HUES64 (cell line): ENCODE results near the gene DLG2.

Source experiments
- H3K27ac ChIP-seq: 2 replicates; pipeline ENCODE4 v1.7.0; 2013; ENCODE audit warnings: low read depth, low read length, inconsistent platforms
- H3K27me3 ChIP-seq: 2 replicates; pipeline ENCODE4 v1.6.1; 2013; ENCODE audit warnings: mild to moderate bottlenecking, low read length; ENCODE audit not compliant: insufficient read depth
- H3K36me3 ChIP-seq: 2 replicates; pipeline ENCODE4 v1.6.1; 2013; ENCODE audit warnings: mild to moderate bottlenecking, low read length; ENCODE audit not compliant: insufficient read depth
- H3K4me1 ChIP-seq: 2 replicates; pipeline ENCODE4 v1.6.1; 2013; ENCODE audit warnings: mild to moderate bottlenecking, low read length, moderate library complexity; ENCODE audit not compliant: insufficient read depth
- H3K4me3 ChIP-seq: 2 replicates; pipeline ENCODE4 v1.5.1; 2013; ENCODE audit warnings: mild to moderate bottlenecking, low read length, moderate library complexity
- H3K9ac ChIP-seq: 2 replicates; pipeline ENCODE4 v1.6.1; 2013; ENCODE audit warnings: mild to moderate bottlenecking, low read depth, low read length
- H3K9me3 ChIP-seq: 2 replicates; pipeline ENCODE4 v1.6.1; 2013; ENCODE audit warnings: low read depth, low read length; ENCODE audit not compliant: insufficient read depth
- whole genome bisulfite sequencing: fragments of 150-250, 120-280 bp; methylation state at CpG from one replicate; pipeline ENCODE4 v1.1.7; 2013; ENCODE audit warnings: missing lambda C conversion rate; 5-methylcytosine and 5-hydroxymethylcytosine counted together

Gene DLG2

GRCh38 chr11:84524422-84525051 is 1102.6 kb downstream of the DLG2 start:
- Histone ChIP-seq H3K36me3 (no peaks in the 10 kb centered on the region), H3K9me3 (no peaks in the 10 kb centered on the region), H3K4me3 (no peak overlapping the region), H3K9ac (no peak overlapping the region), H3K27ac (no peak overlapping the region), H3K4me1 (no peaks in the 10 kb centered on the region), H3K27me3 (no peaks in the 10 kb centered on the region)
- 88% methylated on average over 2 of the region's 3 CpGs for WGBS

- no peaks in the 10 kb centered on the region for H3K4me1 ChIP-seq
- no peaks in the 10 kb centered on the region for H3K9me3 ChIP-seq
- H3K4me3 ChIP-seq, result no peak overlapping the region
- no peaks in the 10 kb centered on the region for H3K36me3 ChIP-seq
- no peaks in the 10 kb centered on the region for H3K27me3 ChIP-seq
- no peak overlapping the region for H3K27ac ChIP-seq
- no peak overlapping the region for H3K9ac ChIP-seq
These were observed 1104.8 kb downstream of the DLG2 start for GRCh38 chr11:84522331-84522730.

- Histone ChIP-seq H3K4me3 (no peak overlapping the region), H3K9me3 (no peaks in the 10 kb centered on the region), H3K9ac (no peak overlapping the region), H3K36me3 (no peaks in the 10 kb centered on the region), H3K27ac (no peak overlapping the region), H3K4me1 (no peaks in the 10 kb centered on the region; the same call in 1 of the 2 replicates), H3K27me3 (no peaks in the 10 kb centered on the region)
- 83% methylated on average over 2 of the region's 2 CpGs for WGBS
These were observed 1108.4 kb downstream of the DLG2 start for GRCh38 chr11:84518631-84519183.

GRCh38 chr11:84514436-84514835 is 1112.7 kb downstream of the DLG2 start:
- H3K27ac ChIP-seq, result no peak overlapping the region
- no peaks in the 10 kb centered on the region for H3K36me3 ChIP-seq
- H3K27me3 ChIP-seq, result no peaks in the 10 kb centered on the region
- H3K4me3 ChIP-seq, result no peak overlapping the region
- no peaks in the 10 kb centered on the region; the same call in 1 of the 2 replicates for H3K4me1 ChIP-seq
- no CpG with 5 or more reads among the region's 1 CpG for WGBS
- no peaks in the 10 kb centered on the region for H3K9me3 ChIP-seq
- H3K9ac ChIP-seq, result no peak overlapping the region

GRCh38 chr11:84503503-84503902 is 1123.6 kb downstream of the DLG2 start:
- no peak overlapping the region for H3K27ac ChIP-seq
- no peaks in the 10 kb centered on the region for H3K36me3 ChIP-seq
- no peaks in the 10 kb centered on the region for H3K27me3 ChIP-seq
- H3K4me3 ChIP-seq, result no peak overlapping the region
- 93% methylated on average over 1 of the region's 1 CpG for WGBS
- H3K4me1 ChIP-seq, result no peaks in the 10 kb centered on the region
- H3K9me3 ChIP-seq, result no peaks in the 10 kb centered on the region
- no peak overlapping the region for H3K9ac ChIP-seq

- H3K4me1 ChIP-seq, result no peaks in the 10 kb centered on the region
- H3K9ac ChIP-seq, result no peak overlapping the region
- no peaks in the 10 kb centered on the region for H3K27me3 ChIP-seq
These were observed 1125.4 kb downstream of the DLG2 start for GRCh38 chr11:84501750-84502149.

GRCh38 chr11:84497981-84498411 is 1129.1 kb downstream of the DLG2 start:
- Histone ChIP-seq H3K4me1 (no peaks in the 10 kb centered on the region), H3K9ac (no peak overlapping the region), H3K27me3 (no peaks in the 10 kb centered on the region), H3K36me3 (no peaks in the 10 kb centered on the region), H3K27ac (no peak overlapping the region), H3K9me3 (no peaks in the 10 kb centered on the region), H3K4me3 (no peak overlapping the region)
- 92% methylated on average over 4 of the region's 4 CpGs for WGBS

More at GRCh38 chr11:84501750-84502149, 1125.4 kb downstream of the DLG2 start:
- no peak overlapping the region for H3K4me3 ChIP-seq
- H3K36me3 ChIP-seq, result no peaks in the 10 kb centered on the region
- no peak overlapping the region for H3K27ac ChIP-seq
- H3K9me3 ChIP-seq, result no peaks in the 10 kb centered on the region

- 100% methylated on average over 1 of the region's 1 CpG for WGBS
- no peaks in the 10 kb centered on the region for H3K4me1 ChIP-seq
These were observed 1130.0 kb downstream of the DLG2 start for GRCh38 chr11:84497181-84497580.

GRCh38 chr11:84496122-84496521 is 1131.0 kb downstream of the DLG2 start:
- H3K9me3 ChIP-seq, result no peaks in the 10 kb centered on the region
- no peak overlapping the region for H3K4me3 ChIP-seq
- WGBS, result 95% methylated on average over 2 of the region's 2 CpGs
- H3K9ac ChIP-seq, result no peak overlapping the region
- H3K27ac ChIP-seq, result no peak overlapping the region
- no peaks in the 10 kb centered on the region for H3K4me1 ChIP-seq
- no peaks in the 10 kb centered on the region for H3K36me3 ChIP-seq
- H3K27me3 ChIP-seq, result no peaks in the 10 kb centered on the region

More at GRCh38 chr11:84497181-84497580, 1130.0 kb downstream of the DLG2 start:
- Histone ChIP-seq H3K9ac (no peak overlapping the region), H3K27me3 (no peaks in the 10 kb centered on the region), H3K9me3 (no peaks in the 10 kb centered on the region), H3K27ac (no peak overlapping the region), H3K36me3 (no peaks in the 10 kb centered on the region), H3K4me3 (no peak overlapping the region)

- H3K9me3 ChIP-seq, result no peaks in the 10 kb centered on the region
- H3K27ac ChIP-seq, result no peak overlapping the region
- H3K4me3 ChIP-seq, result no peak overlapping the region
- no peaks in the 10 kb centered on the region for H3K27me3 ChIP-seq
- no peak overlapping the region for H3K9ac ChIP-seq
- WGBS, result 83% methylated on average over 4 of the region's 4 CpGs
- no peaks in the 10 kb centered on the region for H3K4me1 ChIP-seq
- no peaks in the 10 kb centered on the region for H3K36me3 ChIP-seq
These were observed 1147.0 kb downstream of the DLG2 start for GRCh38 chr11:84480131-84480530.

GRCh38 chr11:84476581-84476980 is 1150.6 kb downstream of the DLG2 start:
- H3K27me3 ChIP-seq, result no peaks in the 10 kb centered on the region
- H3K4me1 ChIP-seq, result peaks cover 16% of the 10 kb centered on the region
- H3K9ac ChIP-seq, result no peak overlapping the region
- H3K36me3 ChIP-seq, result no peaks in the 10 kb centered on the region
- H3K9me3 ChIP-seq, result no peaks in the 10 kb centered on the region
- no peak overlapping the region for H3K27ac ChIP-seq
- no peak overlapping the region for H3K4me3 ChIP-seq

GRCh38 chr11:84471501-84471900 is 1155.6 kb downstream of the DLG2 start:
- WGBS, result 19% methylated on average over 1 of the region's 1 CpG
- Histone ChIP-seq H3K9ac (no peak overlapping the region), H3K27ac (peak overlapping the region; percentile 58), H3K36me3 (no peaks in the 10 kb centered on the region), H3K9me3 (no peaks in the 10 kb centered on the region), H3K27me3 (no peaks in the 10 kb centered on the region), H3K4me3 (peak overlapping the region; percentile 17; the same call in 1 of the 2 replicates), H3K4me1 (peaks cover 30% of the 10 kb centered on the region)
